Measurements from ENCODE around the gene TMEM132A.

Gene TMEM132A

GRCh38 chr11:60941371-60942119 is 17.3 kb downstream of the TMEM132A start:
- Histone ChIP-seq H3K36me3 (replicated peaks; ENCODE audit: insufficient read depth, low read length) (no peaks in the 10 kb centered on the region), H3K4me2 (ENCODE audit: low read depth, low read length) (no peak overlapping the region), H2AFZ (ENCODE audit: low read length) (no peak overlapping the region), H3K27ac (ENCODE audit: low read length) (no peak overlapping the region), H3K79me2 (ENCODE audit: low read length) (no peaks in the 10 kb centered on the region), H3K27me3 (replicated peaks; ENCODE audit: insufficient read depth, low read length) (peaks cover 7% of the 10 kb centered on the region), H3K4me3 (ENCODE audit: low read length) (no peak overlapping the region), H4K20me1 (ENCODE audit: insufficient read depth, low read length) (no peaks in the 10 kb centered on the region), H3K9ac (ENCODE audit: low read length) (no peak overlapping the region), H3K9me2 (replicated peaks; ENCODE audit: insufficient read depth, low read length) (no peaks in the 10 kb centered on the region), H3K4me1 (ENCODE audit: low read length) (no peaks in the 10 kb centered on the region), H3F3A (ENCODE audit: insufficient read depth, low read length) (no peaks in the 10 kb centered on the region), H3K9me3 (replicated peaks; ENCODE audit: insufficient read depth, low read length) (no peaks in the 10 kb centered on the region)
- no peak for TF ChIP-seq CTCF (IDR thresholded peaks at IDR 0.05; ENCODE audit: low read length)
- no peak for TF ChIP-seq EZH2 (optimal IDR thresholded peaks at IDR 0.05; ENCODE audit: low read depth, low read length)
- no peak for TF ChIP-seq EZH2phosphoT487 (IDR thresholded peaks at IDR 0.05; ENCODE audit: low read length)
- DNase-seq = no peak

- DNase-seq = no peak
- H3K9me3 ChIP-seq (replicated peaks; ENCODE audit: insufficient read depth, low read length) = no peaks in the 10 kb centered on the region
- H3K4me1 ChIP-seq (ENCODE audit: low read length) = no peaks in the 10 kb centered on the region
- H3K4me2 ChIP-seq (ENCODE audit: low read depth, low read length) = no peak overlapping the region
- peaks cover 2% of the 10 kb centered on the region; the same call in 1 of the 2 replicates for H3K27me3 ChIP-seq (replicated peaks; ENCODE audit: insufficient read depth, low read length)
- H2AFZ ChIP-seq (ENCODE audit: low read length) = no peak overlapping the region
- H3K36me3 ChIP-seq (replicated peaks; ENCODE audit: insufficient read depth, low read length) = no peaks in the 10 kb centered on the region
- no peak for TF ChIP-seq EZH2 (optimal IDR thresholded peaks at IDR 0.05; ENCODE audit: low read depth, low read length)
- TF ChIP-seq CTCF (IDR thresholded peaks at IDR 0.05; ENCODE audit: low read length) = no peak
- no peak for TF ChIP-seq EZH2phosphoT487 (IDR thresholded peaks at IDR 0.05; ENCODE audit: low read length)
- H3K9me2 ChIP-seq (replicated peaks; ENCODE audit: insufficient read depth, low read length) = no peaks in the 10 kb centered on the region
- no peaks in the 10 kb centered on the region for H3K79me2 ChIP-seq (ENCODE audit: low read length)
- H3K9ac ChIP-seq (ENCODE audit: low read length) = no peak overlapping the region
- H4K20me1 ChIP-seq (ENCODE audit: insufficient read depth, low read length) = no peaks in the 10 kb centered on the region
- no peak overlapping the region for H3K27ac ChIP-seq (ENCODE audit: low read length)
- no peak overlapping the region for H3K4me3 ChIP-seq (ENCODE audit: low read length)
- H3F3A ChIP-seq (ENCODE audit: insufficient read depth, low read length) = no peaks in the 10 kb centered on the region
Observed at GRCh38 chr11:60942219-60942618, 18.0 kb downstream of the TMEM132A start.

- no peak overlapping the region for H3K9ac ChIP-seq (ENCODE audit: low read length)
- no peak for TF ChIP-seq EZH2phosphoT487 (IDR thresholded peaks at IDR 0.05; ENCODE audit: low read length)
- TF ChIP-seq CTCF (IDR thresholded peaks at IDR 0.05; ENCODE audit: low read length) = no peak
- TF ChIP-seq EZH2 (optimal IDR thresholded peaks at IDR 0.05; ENCODE audit: low read depth, low read length) = no peak
- no peaks in the 10 kb centered on the region for H3K9me2 ChIP-seq (replicated peaks; ENCODE audit: insufficient read depth, low read length)
- H2AFZ ChIP-seq (ENCODE audit: low read length) = no peak overlapping the region
- H3F3A ChIP-seq (ENCODE audit: insufficient read depth, low read length) = no peaks in the 10 kb centered on the region
- H3K4me2 ChIP-seq (ENCODE audit: low read depth, low read length) = no peak overlapping the region
- no peak for DNase-seq
- H3K4me1 ChIP-seq (ENCODE audit: low read length) = no peaks in the 10 kb centered on the region
- no peaks in the 10 kb centered on the region for H3K79me2 ChIP-seq (ENCODE audit: low read length)
- no peaks in the 10 kb centered on the region for H3K9me3 ChIP-seq (replicated peaks; ENCODE audit: insufficient read depth, low read length)
- no peaks in the 10 kb centered on the region for H4K20me1 ChIP-seq (ENCODE audit: insufficient read depth, low read length)
- no peaks in the 10 kb centered on the region for H3K27me3 ChIP-seq (replicated peaks; ENCODE audit: insufficient read depth, low read length)
- no peak overlapping the region for H3K4me3 ChIP-seq (ENCODE audit: low read length)
- no peaks in the 10 kb centered on the region for H3K36me3 ChIP-seq (replicated peaks; ENCODE audit: insufficient read depth, low read length)
- no peak overlapping the region for H3K27ac ChIP-seq (ENCODE audit: low read length)
Observed at GRCh38 chr11:60942970-60943565, 18.8 kb downstream of the TMEM132A start.
